ENCODE measurements around the gene IL34. TPM values are rescaled to one million over a fixed set of nuclear protein-coding genes. Genes with fewer than 3 reads are reported as not detected.

IL34 gene
- total and polyA plus RNA-seq, 2 of the 8 experiments (the other 6 are each of a cell fraction or from before 2014, with no cell fraction given), result 4.6 to 5.6 TPM

DNA sequence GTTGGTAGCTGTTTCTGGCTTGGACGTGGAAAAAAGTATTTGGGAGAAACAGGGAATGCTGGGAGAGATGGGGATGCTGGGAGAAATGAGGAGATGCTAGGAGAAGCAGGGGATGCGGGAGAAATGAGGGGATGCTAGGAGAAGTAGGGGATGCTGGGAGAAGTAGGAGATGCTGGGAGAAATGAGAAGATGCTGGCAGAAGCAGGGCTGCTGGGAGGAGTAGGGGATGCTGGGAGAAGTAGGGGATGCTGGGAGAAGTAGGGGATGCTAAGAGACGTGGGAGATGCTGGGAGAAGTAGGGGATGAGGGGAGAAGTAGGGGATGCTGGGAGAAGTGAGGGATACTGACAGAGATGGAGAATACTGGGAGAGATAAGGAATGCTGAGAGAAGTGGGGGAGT, 45.6 kb upstream of the IL34 start:
- POLR2A ChIA-PET (ENCODE audit: partially characterized antibody), result interaction anchor here (1.7 to 4.2 kb wide), 3 partner anchors 10 to 32 kb away, joined by 4 to 32 read pairs (median 11); no protein-coding TSS in a partner anchor
- no peaks in the 10 kb centered on the region for H3K9me3 ChIP-seq (ENCODE audit: insufficient read depth in 2 of 2, low read depth in 1 of 2, low read length in 1 of 2)
- no peak overlapping the region for H3K27ac ChIP-seq (ENCODE audit: low read depth, low read length)
- H3K56ac ChIP-seq (replicated peaks; ENCODE audit: insufficient read length, low read depth, low read length), result no peak overlapping the region
- no peak overlapping the region for H3K18ac ChIP-seq (ENCODE audit: extremely low read depth, low read length)
- H3K23ac ChIP-seq (ENCODE audit: insufficient read length), result no peak overlapping the region
- no peaks in the 10 kb centered on the region for H4K20me1 ChIP-seq (replicated peaks in 1 of 2; ENCODE audit: control insufficient read depth in 1 of 2, insufficient read depth in 2 of 2, low read length in 2 of 2)
- no peak overlapping the region for H4K91ac ChIP-seq (replicated peaks; ENCODE audit: insufficient read length, low read length)
- no peak overlapping the region for H3K14ac ChIP-seq (ENCODE audit: insufficient read length)
- H3K4ac ChIP-seq (replicated peaks; ENCODE audit: insufficient read length, low read depth, low read length), result no peak overlapping the region
- no peak for FAIRE-seq
- H3K79me2 ChIP-seq (ENCODE audit: control insufficient read depth in 1 of 2, insufficient read depth in 2 of 2, low read length in 2 of 2), result no peaks in the 10 kb centered on the region
- H3K79me1 ChIP-seq (ENCODE audit: low read depth, low read length), result no peaks in the 10 kb centered on the region
- WGBS, 2 experiments (ENCODE audit: extremely low coverage in 1 of 2, insufficient coverage in 1 of 2, insufficient read length in 1 of 2, insufficient replicate concordance in 2 of 2, low coverage in 1 of 2, low lambda C conversion rate in 2 of 2, missing lambda C conversion rate in 1 of 2), result 84% methylated on average over 3 of the region's 3 CpGs; no CpG with 5 or more reads in 1 of the 2 experiments
- no peaks in the 10 kb centered on the region for H3K23me2 ChIP-seq (ENCODE audit: low read depth, low read length)
- no peaks in the 10 kb centered on the region for H3K4me1 ChIP-seq (replicated peaks in 1 of 4; ENCODE audit: control insufficient read depth in 3 of 4, insufficient read depth in 4 of 4, low read length in 3 of 4)
- no peak for TF ChIP-seq TAF7 (optimal IDR thresholded peaks at IDR 0.05; ENCODE audit: borderline replicate concordance, low read depth, low read length)
- H2BK5ac ChIP-seq (ENCODE audit: low read depth, low read length), result no peak overlapping the region
- 0 out of 7 replicates have a peak, but pooled peaks cover 0 to 2% (median 0%) of the 10 kb centered on the region in 4 experiments for H3K27me3 ChIP-seq (replicated peaks in 1 of 4; ENCODE audit: control insufficient read depth in 3 of 4, extremely low read depth in 1 of 4, insufficient read depth in 3 of 4, low read length in 3 of 4)
- H3K4me3 ChIP-seq (ENCODE audit: extremely low read depth in 1 of 4, insufficient read depth in 2 of 4, low read depth in 3 of 4, low read length in 4 of 4), result no peak overlapping the region
- H2AFZ ChIP-seq (ENCODE audit: low read length), result no peak overlapping the region
- H2BK120ac ChIP-seq (replicated peaks; ENCODE audit: low read depth, low read length), result no peak overlapping the region
- no peak overlapping the region for H2BK20ac ChIP-seq (ENCODE audit: low read length)
- no peak for DNase-seq (ENCODE audit: low read depth in 1 of 2, low spot score in 2 of 2)
- no peak overlapping the region for H2BK12ac ChIP-seq (ENCODE audit: low read depth, low read length)
- CTCF ChIA-PET (ENCODE audit: partially characterized antibody), result interaction anchor here (2.0 to 2.9 kb wide), 2 partner anchors 10 to 52 kb away, joined by 17 to 36 read pairs; no protein-coding TSS in a partner anchor
- H3K36me3 ChIP-seq (ENCODE audit: control insufficient read depth in 2 of 4, insufficient read depth in 4 of 4, low read length in 3 of 4), result no peaks in the 10 kb centered on the region
- H4K8ac ChIP-seq (ENCODE audit: extremely low read depth, insufficient read depth, low read length), result no peak overlapping the region
- no peak overlapping the region for H3K4me2 ChIP-seq (ENCODE audit: insufficient read depth in 1 of 2, low read depth in 2 of 2, low read length in 2 of 2)
- H2BK15ac ChIP-seq (ENCODE audit: low read length), result no peak overlapping the region
- H4K5ac ChIP-seq (ENCODE audit: insufficient read length, low read depth, low read length), result no peak overlapping the region
- no peak overlapping the region for H3K9ac ChIP-seq (replicated peaks in 1 of 4; ENCODE audit: extremely low read depth in 1 of 4, low read depth in 3 of 4, low read length in 3 of 4)
- no peak overlapping the region for H2AK5ac ChIP-seq (ENCODE audit: low read depth, low read length)

Data from H1 (cell line).